Caco-2 (cell line): ENCODE data around the gene SLC4A1. TPM values are rescaled to one million over a fixed set of nuclear protein-coding genes. Genes with fewer than 3 reads are reported as not detected.

Experiments used
- BruUV-seq: library from RNA; stranded (reverse); fragments of 400-500 nt; replicated peaks from 2 replicates; lab custom pipeline; 2021; lab: Mats Ljungman, UMichigan
- CTCF ChIA-PET: fragments of 300-600 bp; sonication (Branson Sonifier 250); formaldehyde crosslinking; loops from one replicate; lab custom pipeline; 2022; ENCODE audit warnings: antibody characterized with exemption; lab: Charles Lee
- POLR2A ChIA-PET: fragments of 300-600 bp; sonication (Branson Sonifier 250); formaldehyde crosslinking; loops from one replicate; lab custom pipeline; 2022; ENCODE audit warnings: antibody characterized with exemption; lab: Charles Lee
- DNase-seq, 2 experiments: peaks; one replicate each; pipeline versions ENCODE4 v3.0.0 to v3.0.0-alpha.2; 2020 to 2022
- H3K27me3 ChIP-seq: replicated peaks from 2 replicates; pipeline ENCODE4 v1.6.0; 2011; ENCODE audit warnings: low read length; ENCODE audit not compliant: control insufficient read depth, insufficient read depth
- H3K36me3 ChIP-seq: 2 replicates; pipeline ENCODE4 v1.5.1; 2011; ENCODE audit warnings: low read length; ENCODE audit not compliant: control insufficient read depth, insufficient read depth
- H3K4me1 ChIP-seq: fragments of 250-450 bp; sonication (Bioruptor Pico); 2 replicates; pipeline ENCODE4 v1.5.1; 2020; ENCODE audit warnings: mild to moderate bottlenecking
- H3K4me3 ChIP-seq: 2 replicates; pipeline ENCODE4 v1.5.1; 2011; ENCODE audit warnings: low read depth, mild to moderate bottlenecking, control low read depth, low read length
- H3K9me3 ChIP-seq: fragments of 250-450 bp; sonication (Bioruptor Pico); 2 replicates; pipeline ENCODE4 v1.5.1; 2020; ENCODE audit warnings: mild to moderate bottlenecking, moderate library complexity
- H3K27ac Mint-ChIP-seq: one replicate; pipeline ENCODE4 v1.8.0; 2022; ENCODE audit warnings: mixed read lengths; ENCODE audit not compliant: unreplicated experiment
- H3K27me3 Mint-ChIP-seq: one replicate; pipeline ENCODE4 v1.8.0; 2022; ENCODE audit warnings: mixed read lengths; ENCODE audit not compliant: insufficient read depth, unreplicated experiment
- H3K36me3 Mint-ChIP-seq: one replicate; pipeline ENCODE4 v1.8.0; 2022; ENCODE audit warnings: mild to moderate bottlenecking, mixed read lengths; ENCODE audit not compliant: insufficient read depth, unreplicated experiment
- H3K4me1 Mint-ChIP-seq: one replicate; pipeline ENCODE4 v1.8.0; 2022; ENCODE audit warnings: low read depth, mixed read lengths; ENCODE audit not compliant: unreplicated experiment
- H3K4me3 Mint-ChIP-seq: one replicate; pipeline ENCODE4 v1.8.0; 2022; ENCODE audit warnings: mild to moderate bottlenecking, moderate library complexity, mixed read lengths; ENCODE audit not compliant: unreplicated experiment
- H3K9me3 Mint-ChIP-seq: one replicate; pipeline ENCODE4 v1.8.0; 2022; ENCODE audit warnings: mixed read lengths; ENCODE audit not compliant: unreplicated experiment
- CTCF ChIP-seq, 2 experiments: fragments of 200-600 bp in 1 of 2; IDR thresholded peaks; 1 replicate in 1 of 2; 2 replicates in 1 of 2; pipeline versions ENCODE4 v1.5.1 to v1.8.0; 2011 to 2022; ENCODE audit warnings: antibody characterized with exemption in 1 of 2, control low read depth in 1 of 2, inconsistent platforms in 1 of 2, low read depth in 1 of 2, low read length in 1 of 2, mild to moderate bottlenecking in 1 of 2, moderate library complexity in 1 of 2; ENCODE audit not compliant: insufficient read depth in 1 of 2, severe bottlenecking in 1 of 2, unreplicated experiment in 1 of 2
- intact Hi-C: fragments of 100-400 bp; cut with micrococcal nuclease; formaldehyde crosslinking; loops from one replicate; pipeline ENCODE4 v1.10.0; 2022; ENCODE audit not compliant: unreplicated experiment
- total RNA-seq: library from RNA; stranded (reverse); gene quantifications from 2 replicates; pipeline ENCODE4 v1.2.3, GENCODE V29; 2022

SLC4A1 gene
- total RNA-seq, 1 experiment from 2014 or later, result not detected

- Mint-ChIP-seq H3K4me3 (no peak overlapping the region), H3K27ac (no peak overlapping the region), H3K4me1 (peaks cover 7% of the 10 kb centered on the region), H3K27me3 (no peaks in the 10 kb centered on the region), H3K36me3 (no peaks in the 10 kb centered on the region), H3K9me3 (no peaks in the 10 kb centered on the region)
- DNase-seq, result no peak
- no peaks in the 10 kb centered on the region for H3K9me3 ChIP-seq
- H3K4me3 ChIP-seq, result no peak overlapping the region
- H3K27me3 ChIP-seq, result no peaks in the 10 kb centered on the region
- intact Hi-C loops, result no loop called here
- H3K36me3 ChIP-seq, result no peaks in the 10 kb centered on the region
- POLR2A ChIA-PET, result interaction anchor here (1.2 kb wide), 1 partner anchor 52 kb away, joined by 3 read pairs; no protein-coding TSS in a partner anchor
- no TSS peak for BruUV-seq
- no peaks in the 10 kb centered on the region for H3K4me1 ChIP-seq
- CTCF ChIA-PET, result no interaction called here
- TF ChIP-seq CTCF (IDR thresholded peaks at IDR 0.05; ENCODE audit: insufficient read depth in 1 of 2, low read depth in 1 of 2, low read length in 1 of 2, severe bottlenecking in 1 of 2, unreplicated experiment in 1 of 2), result no peak
Measured at GRCh38 chr17:44272954-44273353, 5.0 kb upstream of the SLC4A1 start.

GRCh38 chr17:44272321-44272951 is 4.5 kb upstream of the SLC4A1 start:
- CTCF ChIA-PET, result no interaction called here
- Mint-ChIP-seq H3K27ac (no peak overlapping the region), H3K4me3 (no peak overlapping the region), H3K9me3 (no peaks in the 10 kb centered on the region), H3K36me3 (no peaks in the 10 kb centered on the region), H3K4me1 (peaks cover 7% of the 10 kb centered on the region), H3K27me3 (no peaks in the 10 kb centered on the region)
- no TSS peak for BruUV-seq
- Histone ChIP-seq H3K27me3 (no peaks in the 10 kb centered on the region), H3K4me1 (no peaks in the 10 kb centered on the region), H3K4me3 (no peak overlapping the region), H3K36me3 (no peaks in the 10 kb centered on the region), H3K9me3 (no peaks in the 10 kb centered on the region)
- POLR2A ChIA-PET, result interaction anchor here (1.2 kb wide), 1 partner anchor 51 kb away, joined by 3 read pairs; no protein-coding TSS in a partner anchor
- intact Hi-C loops, result no loop called here
- DNase-seq, result no peak
- TF ChIP-seq CTCF (IDR thresholded peaks at IDR 0.05; ENCODE audit: insufficient read depth in 1 of 2, low read depth in 1 of 2, low read length in 1 of 2, severe bottlenecking in 1 of 2, unreplicated experiment in 1 of 2), result no peak

- Mint-ChIP-seq H3K4me1 (peaks cover 7% of the 10 kb centered on the region), H3K27me3 (no peaks in the 10 kb centered on the region), H3K27ac (no peak overlapping the region), H3K9me3 (no peaks in the 10 kb centered on the region), H3K36me3 (no peaks in the 10 kb centered on the region), H3K4me3 (no peak overlapping the region)
- no peaks in the 10 kb centered on the region for H3K36me3 ChIP-seq
- intact Hi-C loops, result no loop called here
- H3K27me3 ChIP-seq, result no peaks in the 10 kb centered on the region
- no peaks in the 10 kb centered on the region for H3K9me3 ChIP-seq
- CTCF ChIA-PET, result no interaction called here
- no peak overlapping the region for H3K4me3 ChIP-seq
- no peak for TF ChIP-seq CTCF (IDR thresholded peaks at IDR 0.05; ENCODE audit: insufficient read depth in 1 of 2, low read depth in 1 of 2, low read length in 1 of 2, severe bottlenecking in 1 of 2, unreplicated experiment in 1 of 2)
- BruUV-seq, result no TSS peak
- no peak for DNase-seq
- H3K4me1 ChIP-seq, result no peaks in the 10 kb centered on the region
- POLR2A ChIA-PET, result no interaction called here
Measured at GRCh38 chr17:44269535-44270240, 1.8 kb upstream of the SLC4A1 start.
